GM23248 (cell line): Measurements from ENCODE around the gene GLDC. TPM values are rescaled to one million over a fixed set of nuclear protein-coding genes. Genes with fewer than 3 reads are reported as not detected.
A peak's percentile ranks its signal among the peaks of the same experiment; 100 is the strongest.

Experiments
- DNase-seq: peaks from one replicate; pipeline ENCODE4 v3.0.0-alpha.2; 2015
- H2AFZ ChIP-seq: fragments of 200-600 bp; sonication (generic); 2 replicates; pipeline ENCODE4 v1.6.1; 2016; ENCODE audit warnings: antibody characterized with exemption
- H3F3A ChIP-seq: fragments of 200-600 bp; sonication (generic); 2 replicates; pipeline ENCODE4 v1.6.1; 2016; ENCODE audit warnings: mild to moderate bottlenecking, antibody characterized with exemption, mixed run types; ENCODE audit not compliant: insufficient read depth
- H3K27ac ChIP-seq: fragments of 200-600 bp; sonication (generic); 2 replicates; pipeline ENCODE4 v1.5.1; 2016; ENCODE audit warnings: mild to moderate bottlenecking
- H3K27me3 ChIP-seq: fragments of 200-600 bp; sonication (generic); replicated peaks from 2 replicates; pipeline ENCODE4 v1.6.1; 2016; ENCODE audit warnings: mild to moderate bottlenecking; ENCODE audit not compliant: insufficient read depth
- H3K36me3 ChIP-seq: fragments of 200-600 bp; sonication (generic); 2 replicates; pipeline ENCODE4 v1.6.1; 2016; ENCODE audit warnings: low read depth, mild to moderate bottlenecking
- H3K4me1 ChIP-seq: fragments of 200-600 bp; sonication (generic); 2 replicates; pipeline ENCODE4 v1.6.1; 2016; ENCODE audit warnings: mild to moderate bottlenecking; ENCODE audit not compliant: insufficient read depth
- H3K4me2 ChIP-seq: fragments of 200-600 bp; sonication (generic); one replicate; pipeline ENCODE4 v1.6.1; 2016; ENCODE audit warnings: mild to moderate bottlenecking; ENCODE audit not compliant: unreplicated experiment
- H3K4me3 ChIP-seq: fragments of 200-600 bp; sonication (generic); 2 replicates; pipeline ENCODE4 v1.5.1; 2016; ENCODE audit warnings: mild to moderate bottlenecking
- H3K79me2 ChIP-seq: fragments of 200-600 bp; sonication (generic); 2 replicates; pipeline ENCODE4 v1.6.1; 2016; ENCODE audit warnings: mild to moderate bottlenecking; ENCODE audit not compliant: insufficient read depth
- H3K9ac ChIP-seq: fragments of 200-600 bp; sonication (generic); 2 replicates; pipeline ENCODE4 v1.6.1; 2016; ENCODE audit warnings: mild to moderate bottlenecking
- H3K9me2 ChIP-seq: fragments of 200-600 bp; sonication (generic); 2 replicates; pipeline ENCODE4 v1.6.1; 2016; ENCODE audit warnings: mixed run types, mild to moderate bottlenecking, moderate library complexity; ENCODE audit not compliant: insufficient read depth
- H3K9me3 ChIP-seq: fragments of 200-600 bp; sonication (generic); one replicate; pipeline ENCODE4 v1.6.1; 2017; ENCODE audit warnings: low read depth
- H4K20me1 ChIP-seq: fragments of 200-600 bp; sonication (generic); 2 replicates; pipeline ENCODE4 v1.6.0; 2016; ENCODE audit not compliant: insufficient read depth
- EZH2 ChIP-seq: fragments of 200-600 bp; sonication (generic); IDR thresholded peaks from 2 replicates; pipeline ENCODE4 v1.6.1; 2018; ENCODE audit warnings: antibody characterized with exemption, mild to moderate bottlenecking; ENCODE audit not compliant: insufficient read depth, poor library complexity, severe bottlenecking
- EZH2phosphoT487 ChIP-seq: fragments of 200-600 bp; sonication (generic); IDR thresholded peaks from 2 replicates; pipeline ENCODE4 v1.6.1; 2018; ENCODE audit warnings: antibody characterized with exemption, moderate library complexity, mild to moderate bottlenecking, low read depth; ENCODE audit not compliant: insufficient read depth
- WGBS, 2 experiments: methylation state at CpG; one replicate each; pipeline ENCODE4 v1.1.6; 2015 to 2017; ENCODE audit warnings: low lambda C conversion rate in 2 of 2, low coverage in 1 of 2; ENCODE audit errors: missing lambda C conversion rate in 2 of 2; 5-methylcytosine and 5-hydroxymethylcytosine counted together
- in situ Hi-C: fragments of 300-500 bp; cut with MboI; formaldehyde crosslinking; loops from 2 replicates; pipeline ENCODE4 v1.15.0; 2020
- polyA plus RNA-seq: library from polyadenylated mRNA; unstranded; fragments of >200 nt; fragmentation: Nextera tagmentation; extraction: Ambion mirVana; gene quantifications from 2 replicates; pipeline ENCODE4 v1.2.1, GENCODE V29; 2016
- total RNA-seq: library from RNA; depleted of rRNA; stranded (reverse); fragments of >200 nt; shearing (Covaris generic); gene quantifications from 2 replicates; pipeline ENCODE4 v1.2.3, GENCODE V29; 2014

GLDC gene
- total and polyA plus RNA-seq, 2 experiments from 2014 or later = 0.11 to 0.48 TPM

DNA sequence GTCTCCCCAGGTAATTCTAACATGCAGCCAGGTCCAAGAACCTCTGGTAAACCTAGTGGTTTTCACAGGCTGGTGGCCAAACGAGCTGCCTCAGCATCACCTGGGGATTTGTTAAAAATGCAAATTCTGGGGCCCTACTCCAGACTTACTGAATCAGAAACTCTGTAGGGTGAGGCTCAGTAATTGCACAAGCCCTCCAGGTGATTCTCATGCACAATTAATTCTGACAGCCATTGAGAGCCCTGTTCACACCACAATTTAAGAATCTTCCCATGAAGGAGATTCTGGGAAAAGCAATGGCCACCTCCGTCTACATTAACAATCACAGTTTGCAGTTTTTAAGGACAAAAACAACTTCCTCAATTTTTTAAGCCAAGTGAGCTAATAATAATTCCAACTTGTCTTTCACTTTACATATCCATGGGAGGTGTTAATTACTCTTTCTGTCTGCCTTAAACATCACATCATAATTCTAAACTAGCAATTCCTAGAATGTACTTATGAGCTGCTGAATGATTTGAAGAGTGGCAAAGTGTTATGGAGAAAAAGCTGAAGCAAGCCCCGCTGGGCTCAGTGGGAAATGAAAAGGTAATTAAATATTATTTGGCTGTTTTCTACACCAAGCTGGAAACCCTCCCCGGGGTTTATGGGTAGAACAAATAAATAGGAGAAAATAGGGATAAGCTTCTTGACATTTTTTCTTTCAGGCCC is 70.0 kb downstream of the GLDC start:
- WGBS, 2 experiments = 50 to 59% methylated on average over 4 of the region's 4 CpGs
- Histone ChIP-seq H3K27me3 (no peaks in the 10 kb centered on the region), H3K36me3 (no peaks in the 10 kb centered on the region), H3K79me2 (no peaks in the 10 kb centered on the region), H3K4me1 (no peaks in the 10 kb centered on the region), H3K9me3 (no peaks in the 10 kb centered on the region), H3K9me2 (no peaks in the 10 kb centered on the region), H2AFZ (no peak overlapping the region), H3K9ac (no peak overlapping the region), H3K27ac (no peak overlapping the region), H4K20me1 (no peaks in the 10 kb centered on the region), H3K4me2 (no peak overlapping the region), H3F3A (no peaks in the 10 kb centered on the region), H3K4me3 (no peak overlapping the region)
- in situ Hi-C loops = no loop called here
- DNase-seq = no peak
- TF ChIP-seq EZH2 (no peak), EZH2phosphoT487 (no peak)

DNA sequence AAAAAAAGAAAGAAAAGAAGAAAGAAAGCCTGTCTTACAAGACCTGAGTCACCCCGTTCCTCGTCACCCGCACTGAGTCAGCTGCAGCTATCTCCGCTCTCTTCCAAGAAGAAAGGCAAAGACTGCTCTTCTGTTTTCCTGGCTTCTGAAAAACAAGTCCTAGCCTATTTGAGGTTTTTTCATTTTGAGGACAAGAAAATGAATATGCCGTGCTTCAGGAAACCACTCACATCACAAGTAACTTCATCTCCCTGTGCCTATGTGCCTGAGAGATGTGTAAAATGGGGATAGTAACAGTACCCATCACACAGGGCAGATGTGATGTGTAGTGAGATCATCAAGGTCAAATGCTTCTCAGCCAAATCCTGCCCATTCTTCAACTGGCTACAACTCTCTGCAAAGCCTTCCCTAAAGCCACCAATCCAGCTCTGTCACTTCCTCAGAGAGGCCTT is 78.4 kb downstream of the GLDC start:
- TF ChIP-seq EZH2phosphoT487 (no peak), EZH2 (no peak)
- Histone ChIP-seq H3K9me3 (no peaks in the 10 kb centered on the region), H2AFZ (peak overlapping the region; percentile 67), H3F3A (peaks cover 42% of the 10 kb centered on the region), H3K36me3 (no peaks in the 10 kb centered on the region), H3K9me2 (no peaks in the 10 kb centered on the region), H4K20me1 (no peaks in the 10 kb centered on the region), H3K4me3 (peak overlapping the region; percentile 69), H3K9ac (peak overlapping the region; percentile 84), H3K79me2 (no peaks in the 10 kb centered on the region), H3K4me1 (peaks cover 41% of the 10 kb centered on the region), H3K27ac (peak overlapping the region; percentile 98), H3K4me2 (peak overlapping the region; percentile 94), H3K27me3 (no peaks in the 10 kb centered on the region)
- DNase-seq = peak; percentile 97
- 1 to 2% methylated on average over 5 of the region's 5 CpGs for WGBS, 2 experiments
- in situ Hi-C loops = loop anchor here (5.0 kb wide), 1 partner anchor 215 kb away; no protein-coding TSS in a partner anchor

GRCh38 chr9:6566409-6567139 is 79.0 kb downstream of the GLDC start:
- no peaks in the 10 kb centered on the region for H4K20me1 ChIP-seq
- peak overlapping the region; percentile 98 for H3K27ac ChIP-seq
- H3F3A ChIP-seq = peaks cover 42% of the 10 kb centered on the region
- no peaks in the 10 kb centered on the region for H3K79me2 ChIP-seq
- H3K4me1 ChIP-seq = peaks cover 41% of the 10 kb centered on the region
- DNase-seq = peak; percentile 99
- in situ Hi-C loops = loop anchor here (5.0 kb wide), 1 partner anchor 214 kb away; no protein-coding TSS in a partner anchor
- no peaks in the 10 kb centered on the region for H3K9me3 ChIP-seq
- H2AFZ ChIP-seq = peak overlapping the region; percentile 72
- H3K9me2 ChIP-seq = no peaks in the 10 kb centered on the region
- peak overlapping the region; percentile 69 for H3K4me3 ChIP-seq
- no peak for TF ChIP-seq EZH2phosphoT487
- no peak for TF ChIP-seq EZH2
- peak overlapping the region; percentile 84 for H3K9ac ChIP-seq
- 0 to 2% methylated on average over 10 of the region's 10 CpGs for WGBS, 2 experiments
- H3K36me3 ChIP-seq = no peaks in the 10 kb centered on the region
- H3K27me3 ChIP-seq = no peaks in the 10 kb centered on the region
- H3K4me2 ChIP-seq = peak overlapping the region; percentile 94

GRCh38 chr9:6565312-6565711 is 80.2 kb downstream of the GLDC start:
- Histone ChIP-seq H3K9ac (no peak overlapping the region), H3K4me3 (no peak overlapping the region), H3K36me3 (no peaks in the 10 kb centered on the region), H3K79me2 (no peaks in the 10 kb centered on the region), H3K9me3 (no peaks in the 10 kb centered on the region), H3K4me2 (peak overlapping the region; percentile 18), H3K4me1 (peaks cover 41% of the 10 kb centered on the region), H4K20me1 (no peaks in the 10 kb centered on the region), H3F3A (peaks cover 42% of the 10 kb centered on the region), H3K27me3 (no peaks in the 10 kb centered on the region), H3K9me2 (no peaks in the 10 kb centered on the region), H2AFZ (peak overlapping the region; percentile 72), H3K27ac (peak overlapping the region; percentile 98)
- in situ Hi-C loops = loop anchor here (5.0 kb wide), 1 partner anchor 213 kb away; no protein-coding TSS in a partner anchor
- no peak for TF ChIP-seq EZH2
- TF ChIP-seq EZH2phosphoT487 = no peak
- DNase-seq = peak; percentile 43
- WGBS, 2 experiments = 54 to 55% methylated on average over 8 of the region's 8 CpGs
